HEK293T (cell line): ENCODE results near the gene DNER.

Experiments
- ARNT ChIP-seq: fragments of 450-650 bp; IDR thresholded peaks from 2 replicates; pipeline ENCODE4 v1.6.1; 2017; ENCODE audit warnings: mild to moderate bottlenecking
- BHLHE40 ChIP-seq: fragments of 450-650 bp; IDR thresholded peaks from 2 replicates; pipeline ENCODE4 v1.6.1; 2016; ENCODE audit warnings: mild to moderate bottlenecking, moderate library complexity, borderline replicate concordance
- ELF4 ChIP-seq: fragments of 450-650 bp; IDR thresholded peaks from 2 replicates; pipeline ENCODE4 v1.6.1; 2017; ENCODE audit warnings: antibody characterized with exemption
- FOXM1 ChIP-seq: fragments of 450-650 bp; IDR thresholded peaks from 2 replicates; pipeline ENCODE4 v1.6.1; 2017; ENCODE audit warnings: mild to moderate bottlenecking, borderline replicate concordance
- L3MBTL2 ChIP-seq: fragments of 450-650 bp; conservative IDR thresholded peaks from 2 replicates; pipeline ENCODE4 v1.6.1; 2016; ENCODE audit warnings: mild to moderate bottlenecking
- SP1 ChIP-seq: fragments of 450-650 bp; IDR thresholded peaks from 2 replicates; pipeline ENCODE4 v1.6.1; 2017
- SUZ12 ChIP-seq: fragments of 450-650 bp; IDR thresholded peaks from 2 replicates; pipeline ENCODE4 v1.6.1; 2016; ENCODE audit warnings: mild to moderate bottlenecking
- ZNF384 ChIP-seq: fragments of 450-650 bp; IDR thresholded peaks from 2 replicates; pipeline ENCODE4 v1.6.1; 2016

DNA sequence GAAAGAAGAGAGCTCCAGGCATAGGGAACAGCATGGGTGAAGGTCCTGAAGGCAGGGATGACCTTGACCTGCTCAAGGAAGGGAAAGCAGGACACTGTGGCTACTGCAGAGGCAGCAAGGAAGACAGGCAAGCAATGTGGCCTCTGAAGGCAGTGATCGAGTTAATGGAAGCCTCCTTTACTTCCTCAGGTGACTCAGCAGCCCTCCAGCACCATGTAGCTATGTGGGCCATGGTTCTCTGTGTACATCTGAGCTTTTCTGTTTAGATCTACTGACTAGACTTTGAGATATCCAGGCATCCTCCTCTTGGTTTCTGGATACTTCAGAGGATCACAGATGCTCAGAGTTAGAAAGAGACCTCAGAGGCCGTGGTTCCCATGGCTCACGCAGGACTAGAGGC is 336.0 kb downstream of the DNER start:
- TF ChIP-seq L3MBTL2 (no peak), SUZ12 (no peak), ELF4 (no peak), ARNT (no peak), SP1 (no peak), BHLHE40 (no peak), FOXM1 (no peak), ZNF384 (no peak)
